Fibroblast of skin of right biceps (primary cell): Measurements from ENCODE around the gene ZBTB4.

Experiments used
- DNase-seq: peaks from one replicate; pipeline ENCODE4 v3.0.0-alpha.2; 2013

ZBTB4 gene

GRCh38 chr17:7479213-7480088, at the start of gene ZBTB4:
TSS of gene ZBTB4 (minus strand) at chr17:7479631. CDS start at chr17:7466801, 12,830 bp downstream.
- peak; percentile 60 for DNase-seq

DNA sequence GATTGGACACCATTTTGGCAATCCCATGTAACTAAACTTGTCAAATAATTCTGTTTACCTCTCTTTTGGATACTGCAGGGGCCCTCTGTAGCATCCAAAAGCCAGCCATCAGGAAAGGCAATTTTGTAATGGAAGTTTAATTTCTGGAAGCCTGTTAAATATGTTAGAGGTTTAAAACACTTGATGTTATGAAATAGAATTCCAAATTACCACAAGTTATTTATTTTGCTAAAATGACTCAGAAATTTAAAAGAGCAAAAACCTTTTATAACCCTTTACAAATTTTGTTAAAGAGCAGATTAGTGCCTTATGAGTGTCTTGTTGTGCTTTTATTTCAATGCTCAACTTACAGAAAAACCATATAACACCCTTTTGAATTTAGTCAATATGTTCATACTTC, 49.4 kb upstream of the ZBTB4 start:
- no peak for DNase-seq

- DNase-seq, result peak; percentile 17
Observed at GRCh38 chr17:7523033-7523432, 43.6 kb upstream of the ZBTB4 start.

DNA sequence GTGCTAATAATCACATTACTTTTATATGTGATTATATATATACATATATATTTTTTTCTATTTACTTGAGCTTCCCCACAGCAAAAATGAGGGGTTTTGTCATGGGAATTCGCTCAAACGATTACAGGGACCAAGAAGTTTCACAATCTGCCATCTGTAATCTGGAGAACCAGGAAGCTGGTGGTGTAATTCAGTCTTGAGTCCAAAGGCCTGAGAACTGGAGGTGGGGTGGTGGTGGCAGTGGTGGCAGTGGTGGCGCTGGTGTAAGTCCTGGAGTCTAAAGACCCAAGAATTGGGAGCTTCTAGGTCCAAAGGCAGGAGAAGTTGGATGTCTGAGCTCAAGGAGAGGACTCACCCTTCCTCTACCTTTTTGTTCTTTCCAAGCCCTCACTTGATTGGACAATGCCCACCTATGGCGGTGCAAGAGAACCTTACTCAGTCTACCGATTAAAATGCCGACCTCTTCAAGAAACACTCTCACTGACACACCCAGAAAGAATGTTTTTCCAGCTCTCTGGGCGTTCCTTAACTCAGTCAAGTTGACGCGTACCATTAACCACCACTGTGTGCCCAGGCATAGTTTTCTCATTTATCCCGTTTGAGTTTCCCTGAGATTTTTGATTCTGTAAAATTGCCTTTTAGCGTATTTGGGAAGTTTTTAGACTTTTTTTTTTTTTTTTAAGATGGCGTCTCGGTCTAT, 36.6 kb upstream of the ZBTB4 start:
- DNase-seq, result no peak

DNA sequence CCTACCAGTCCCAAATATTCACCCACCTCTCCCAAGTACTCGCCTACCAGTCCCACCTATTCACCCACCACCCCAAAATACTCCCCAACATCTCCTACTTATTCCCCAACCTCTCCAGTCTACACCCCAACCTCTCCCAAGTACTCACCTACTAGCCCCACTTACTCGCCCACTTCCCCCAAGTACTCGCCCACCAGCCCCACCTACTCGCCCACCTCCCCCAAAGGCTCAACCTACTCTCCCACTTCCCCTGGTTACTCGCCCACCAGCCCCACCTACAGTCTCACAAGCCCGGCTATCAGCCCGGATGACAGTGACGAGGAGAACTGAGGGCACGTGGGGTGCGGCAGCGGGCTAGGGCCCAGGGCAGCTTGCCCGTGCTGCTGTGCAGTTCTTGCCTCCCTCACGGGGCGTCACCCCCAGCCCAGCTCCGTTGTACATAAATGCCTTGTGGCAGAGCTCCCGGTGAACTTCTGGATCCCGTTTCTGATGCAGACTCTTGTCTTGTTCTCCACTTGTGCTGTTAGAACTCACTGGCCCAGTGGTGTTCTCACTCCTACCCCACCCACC, 34.5 kb upstream of the ZBTB4 start:
- no peak for DNase-seq

DNA sequence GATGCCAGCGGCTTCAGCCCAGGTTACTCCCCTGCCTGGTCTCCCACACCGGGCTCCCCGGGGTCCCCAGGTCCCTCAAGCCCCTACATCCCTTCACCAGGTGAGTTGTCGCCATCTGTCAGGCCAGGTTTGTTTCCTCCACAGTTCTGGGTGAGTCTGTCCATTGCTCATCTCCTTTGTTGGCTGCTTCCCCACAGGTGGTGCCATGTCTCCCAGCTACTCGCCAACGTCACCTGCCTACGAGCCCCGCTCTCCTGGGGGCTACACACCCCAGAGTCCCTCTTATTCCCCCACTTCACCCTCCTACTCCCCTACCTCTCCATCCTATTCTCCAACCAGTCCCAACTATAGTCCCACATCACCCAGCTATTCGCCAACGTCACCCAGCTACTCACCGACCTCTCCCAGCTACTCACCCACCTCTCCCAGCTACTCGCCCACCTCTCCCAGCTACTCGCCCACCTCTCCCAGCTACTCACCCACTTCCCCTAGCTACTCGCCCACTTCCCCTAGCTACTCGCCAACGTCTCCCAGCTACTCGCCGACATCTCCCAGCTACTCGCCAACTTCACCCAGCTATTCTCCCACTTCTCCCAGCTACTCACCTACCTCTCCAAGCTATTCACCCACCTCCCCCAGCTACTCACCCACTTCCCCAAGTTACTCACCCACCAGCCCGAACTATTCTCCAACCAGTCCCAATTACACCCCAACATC, 33.6 kb upstream of the ZBTB4 start:
- no peak for DNase-seq

DNA sequence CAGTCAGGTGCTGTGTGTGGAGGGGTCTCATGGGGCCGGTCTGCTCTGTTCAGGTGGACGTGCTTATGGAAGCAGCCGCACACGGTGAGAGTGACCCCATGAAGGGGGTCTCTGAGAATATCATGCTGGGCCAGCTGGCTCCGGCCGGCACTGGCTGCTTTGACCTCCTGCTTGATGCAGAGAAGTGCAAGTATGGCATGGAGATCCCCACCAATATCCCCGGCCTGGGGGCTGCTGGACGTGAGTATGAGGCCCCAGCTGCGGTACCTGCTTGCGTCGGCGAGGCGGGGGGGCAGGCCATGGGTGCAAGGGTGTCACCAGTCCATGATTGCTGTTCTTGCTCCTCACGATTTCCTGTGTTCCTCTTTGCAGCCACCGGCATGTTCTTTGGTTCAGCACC, 32.7 kb upstream of the ZBTB4 start:
- DNase-seq, result no peak

DNA sequence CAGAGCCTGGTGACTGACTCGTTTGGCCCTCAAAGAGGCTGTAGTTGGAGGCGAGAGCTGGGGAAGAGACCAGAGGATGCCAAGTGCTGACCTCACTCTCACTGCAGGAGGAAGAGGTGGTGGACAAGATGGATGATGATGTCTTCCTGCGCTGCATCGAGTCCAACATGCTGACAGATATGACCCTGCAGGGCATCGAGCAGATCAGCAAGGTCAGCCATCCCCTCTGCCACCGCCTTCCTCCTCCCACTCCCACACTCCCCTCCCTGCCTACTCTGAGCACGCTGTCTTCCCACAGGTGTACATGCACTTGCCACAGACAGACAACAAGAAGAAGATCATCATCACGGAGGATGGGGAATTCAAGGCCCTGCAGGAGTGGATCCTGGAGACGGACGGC, 31.7 kb upstream of the ZBTB4 start:
- DNase-seq, result no peak

DNA sequence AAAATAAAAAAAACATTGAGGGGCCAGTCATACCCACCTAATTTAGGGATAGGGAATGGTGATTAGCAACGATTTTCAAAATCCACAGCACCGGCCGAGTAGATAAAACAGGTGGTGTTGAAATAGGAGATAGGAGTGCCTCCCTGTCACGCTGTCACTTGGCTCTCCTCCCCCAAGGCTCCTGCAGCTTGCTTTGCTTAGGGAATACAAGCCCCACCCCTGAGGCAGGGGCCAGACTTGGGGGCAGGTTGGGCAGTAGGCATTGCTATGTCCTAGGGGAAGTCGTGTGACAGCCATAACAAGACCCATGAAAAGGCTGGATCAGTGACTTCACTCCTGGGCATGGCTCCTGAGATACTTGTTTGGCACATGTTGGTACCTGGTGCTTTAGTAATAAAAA, 30.5 kb upstream of the ZBTB4 start:
- no peak for DNase-seq

- no peak for DNase-seq
Observed at GRCh38 chr17:7508846-7509245, 29.4 kb upstream of the ZBTB4 start.

DNA sequence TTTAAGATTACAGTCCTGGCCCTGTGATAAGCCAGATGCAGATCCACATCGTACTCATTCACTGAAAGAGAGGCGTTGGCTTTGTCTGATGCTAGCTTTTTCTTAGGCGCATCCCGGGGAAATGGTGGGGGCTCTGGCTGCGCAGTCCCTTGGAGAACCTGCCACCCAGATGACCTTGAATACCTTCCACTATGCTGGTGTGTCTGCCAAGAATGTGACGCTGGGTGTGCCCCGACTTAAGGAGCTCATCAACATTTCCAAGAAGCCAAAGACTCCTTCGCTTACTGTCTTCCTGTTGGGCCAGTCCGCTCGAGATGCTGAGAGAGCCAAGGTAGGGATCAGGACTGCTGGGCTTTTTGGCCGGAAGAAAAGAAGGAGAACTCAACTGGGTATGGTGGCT, 28.7 kb upstream of the ZBTB4 start:
- no peak for DNase-seq

DNA sequence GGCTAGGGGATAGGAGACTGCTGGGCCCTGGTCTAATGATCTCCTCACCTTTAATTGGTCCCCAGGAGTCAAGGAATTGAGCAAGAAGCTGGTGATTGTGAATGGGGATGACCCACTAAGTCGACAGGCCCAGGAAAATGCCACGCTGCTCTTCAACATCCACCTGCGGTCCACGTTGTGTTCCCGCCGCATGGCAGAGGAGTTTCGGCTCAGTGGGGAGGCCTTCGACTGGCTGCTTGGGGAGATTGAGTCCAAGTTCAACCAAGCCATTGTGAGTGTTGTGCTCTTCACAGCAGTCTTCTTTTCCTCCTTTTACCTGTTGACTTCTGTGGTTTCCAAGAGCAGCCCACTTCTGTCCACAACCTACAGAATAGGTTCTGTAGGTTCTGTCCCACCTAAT, 24.1 kb upstream of the ZBTB4 start:
- DNase-seq, result no peak

DNA sequence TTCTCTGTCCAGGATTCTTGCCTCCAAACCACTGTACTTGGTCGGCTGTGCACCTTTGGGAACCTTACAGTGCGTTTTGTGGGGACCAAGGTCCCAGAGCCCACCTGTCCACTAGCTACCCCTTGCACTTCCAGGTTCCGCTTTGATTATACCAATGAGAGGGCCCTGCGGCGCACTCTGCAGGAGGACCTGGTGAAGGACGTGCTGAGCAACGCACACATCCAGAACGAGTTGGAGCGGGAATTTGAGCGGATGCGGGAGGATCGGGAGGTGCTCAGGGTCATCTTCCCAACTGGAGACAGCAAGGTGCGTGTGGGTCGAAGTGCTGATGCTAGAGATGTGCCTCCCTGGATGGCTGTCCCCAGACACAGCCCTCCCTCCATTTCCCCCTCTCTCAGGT, 23.6 kb upstream of the ZBTB4 start:
- no peak for DNase-seq

DNA sequence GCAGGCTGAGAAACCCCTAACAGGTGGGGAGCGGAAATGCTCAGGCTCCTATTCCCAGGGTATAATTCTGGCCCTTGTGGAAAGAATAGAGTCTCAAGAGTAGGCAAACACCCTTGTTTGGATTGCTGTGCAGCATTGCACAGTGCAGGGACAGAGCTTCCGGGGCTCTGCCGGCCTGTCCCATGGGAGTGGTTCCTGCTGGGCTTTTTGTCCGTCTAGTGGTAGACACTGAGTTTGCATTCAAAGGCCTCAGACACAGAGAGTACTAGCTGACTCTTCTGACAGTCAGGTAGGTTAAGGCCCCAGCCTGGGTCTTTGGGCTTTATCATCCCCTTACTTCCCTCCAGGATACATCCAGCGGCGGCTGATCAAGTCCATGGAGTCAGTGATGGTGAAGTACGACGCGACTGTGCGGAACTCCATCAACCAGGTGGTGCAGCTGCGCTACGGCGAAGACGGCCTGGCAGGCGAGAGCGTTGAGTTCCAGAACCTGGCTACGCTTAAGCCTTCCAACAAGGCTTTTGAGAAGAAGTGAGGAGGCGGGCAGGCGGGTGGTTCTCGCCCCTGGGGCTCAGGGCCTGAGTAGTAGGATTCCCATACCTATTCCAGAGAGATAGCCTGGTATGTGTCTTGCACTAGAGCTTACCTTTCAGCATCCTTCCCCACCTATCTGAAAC, 22.9 kb upstream of the ZBTB4 start:
- DNase-seq, result no peak

GRCh38 chr17:7501729-7502128, 22.3 kb upstream of the ZBTB4 start:
- DNase-seq, result no peak

DNA sequence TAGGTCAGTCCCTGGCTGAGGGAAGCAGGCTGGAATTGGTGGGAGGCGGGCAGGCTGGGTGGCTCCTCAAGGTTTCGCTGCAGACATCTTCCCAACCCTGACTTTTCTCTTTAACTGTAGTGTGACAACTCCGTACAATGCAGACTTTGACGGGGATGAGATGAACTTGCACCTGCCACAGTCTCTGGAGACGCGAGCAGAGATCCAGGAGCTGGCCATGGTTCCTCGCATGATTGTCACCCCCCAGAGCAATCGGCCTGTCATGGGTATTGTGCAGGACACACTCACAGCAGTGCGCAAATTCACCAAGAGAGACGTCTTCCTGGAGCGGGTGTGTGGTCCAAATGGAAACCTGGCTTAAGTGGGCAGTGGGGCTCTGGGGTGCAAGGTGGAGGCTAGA, 19.7 kb upstream of the ZBTB4 start:
- no peak for DNase-seq

GRCh38 chr17:7497636-7498035, 18.2 kb upstream of the ZBTB4 start:
- no peak for DNase-seq

GRCh38 chr17:7497228-7497627, 17.8 kb upstream of the ZBTB4 start:
- DNase-seq, result no peak

GRCh38 chr17:7496470-7497183, 17.2 kb upstream of the ZBTB4 start:
- DNase-seq, result no peak

- DNase-seq, result no peak
Observed at GRCh38 chr17:7495906-7496434, 16.5 kb upstream of the ZBTB4 start.

- no peak for DNase-seq
Observed at GRCh38 chr17:7493941-7494340, 14.5 kb upstream of the ZBTB4 start.

- no peak for DNase-seq
Observed at GRCh38 chr17:7491583-7491982, 12.2 kb upstream of the ZBTB4 start.
